Measurements from ENCODE around the gene ALX4. TPM values are rescaled to one million over a fixed set of nuclear protein-coding genes. Genes with fewer than 3 reads are reported as not detected.

The ALX4 gene
- total and polyA plus RNA-seq, 2 of the 8 experiments (the other 6 are each of a cell fraction or from before 2014, with no cell fraction given), result not detected

DNA sequence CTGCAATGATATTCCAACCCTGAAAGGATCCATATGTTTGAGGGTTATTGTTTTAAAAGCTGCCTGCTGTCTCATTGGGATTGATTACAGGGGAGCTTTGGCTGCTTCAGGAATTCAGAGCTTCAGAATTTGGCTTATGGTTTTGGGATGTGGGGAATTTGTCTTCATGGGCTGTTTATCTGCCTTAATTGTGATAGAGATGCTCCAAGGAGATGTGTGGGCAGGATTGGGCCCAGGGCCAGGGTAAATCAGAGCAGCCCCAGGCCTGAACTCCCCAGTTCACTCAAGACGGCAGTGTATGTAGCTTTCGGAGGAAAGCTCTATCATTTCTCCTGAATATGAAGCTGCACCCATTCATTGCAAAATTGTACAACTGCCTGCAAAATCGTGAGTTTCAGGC lies 88.5 kb downstream of the ALX4 start (continued):
- TF ChIP-seq SIN3A (conservative IDR thresholded peaks at IDR 0.05 in 1 of 2, IDR thresholded peaks at IDR 0.05 in 1 of 2; ENCODE audit: low read depth in 1 of 2, low read length in 2 of 2) (no peak), TEAD4 (IDR thresholded peaks at IDR 0.05; ENCODE audit: low read depth, low read length) (no peak)
